A549 (cell line): Measurements from ENCODE around the gene HEXIM1. TPM values are rescaled to one million over a fixed set of nuclear protein-coding genes. Genes with fewer than 3 reads are reported as not detected.

Experiments used
- ATAC-seq, 2 experiments: fragments of 200-7000 bp in 1 of 2; fragments of >200 bp in 1 of 2; cut with Nextera tagmentation in 1 of 2; cut with Tn5 transposase in 1 of 2; 3 replicates each; pipeline versions ENCODE4 v1.8.0 to v1.9.1; 2018 to 2020; ENCODE audit warnings: mild to moderate bottlenecking in 1 of 2, moderate library complexity in 1 of 2
- CTCF ChIA-PET: fragments of 300-600 bp; sonication (Branson Sonifier 250); formaldehyde crosslinking; extraction: SDS; loops from one replicate; lab custom pipeline; 2021; ENCODE audit warnings: antibody characterized with exemption, inconsistent platforms; lab: Yijun Ruan, JAX
- POLR2A ChIA-PET: fragments of 350-600 bp; formaldehyde crosslinking; extraction: SDS; loops from one replicate; lab custom pipeline; 2021; ENCODE audit warnings: antibody characterized with exemption, inconsistent platforms; lab: Yijun Ruan, JAX
- DNase-seq, 2 experiments: peaks; one replicate each; pipeline versions ENCODE4 v3.0.0 to v3.0.0-alpha.2; 2011 to 2016; ENCODE audit warnings: low read depth in 1 of 2, low spot score in 1 of 2
- FAIRE-seq: peaks from 2 replicates; lab custom pipeline; 2011; peaks lifted over from hg19 to GRCh38; lab: Jason Lieb, UNC
- H3K27ac ChIP-seq, 2 experiments: fragments of >200 bp; sonication (Bioruptor Twin); formaldehyde crosslinking; 3 replicates each; pipeline ENCODE4 v1.5.1; 2016 to 2017
- H3K4me1 ChIP-seq: fragments of >200 bp; sonication (Bioruptor Twin); formaldehyde crosslinking; 3 replicates; pipeline ENCODE4 v1.6.1; 2016
- H3K4me2 ChIP-seq: fragments of >200 bp; sonication (Bioruptor Twin); formaldehyde crosslinking; 3 replicates; pipeline ENCODE4 v1.6.1; 2016
- H3K4me3 ChIP-seq: fragments of >200 bp; sonication (Bioruptor Twin); formaldehyde crosslinking; 3 replicates; pipeline ENCODE4 v1.5.1; 2016
- H3K9me3 ChIP-seq: fragments of >200 bp; sonication (Bioruptor Twin); formaldehyde crosslinking; 3 replicates; pipeline ENCODE4 v1.6.1; 2016
- ATOH8 ChIP-seq: fragments of 250-450 bp; sonication (Bioruptor Pico); IDR thresholded peaks from 2 replicates; pipeline ENCODE4 v1.5.0; 2020; ENCODE audit warnings: low read depth, mild to moderate bottlenecking, moderate library complexity
- BHLHE40 ChIP-seq: IDR thresholded peaks from 2 replicates; pipeline ENCODE4 v1.6.1; 2012; ENCODE audit warnings: low read depth, low read length, inconsistent platforms
- CBX2 ChIP-seq: fragments of 200-600 bp; sonication (generic); IDR thresholded peaks from 2 replicates; pipeline ENCODE4 v1.6.1; 2016; ENCODE audit warnings: low read depth, mild to moderate bottlenecking, borderline replicate concordance
- CEBPB ChIP-seq, 2 experiments: fragments of >200 bp in 1 of 2; sonication (Bioruptor Twin) in 1 of 2; formaldehyde crosslinking in 1 of 2; IDR thresholded peaks; 2 replicates each; pipeline ENCODE4 v1.6.1; 2012 to 2016
- E2F6 ChIP-seq: IDR thresholded peaks from 2 replicates; pipeline ENCODE4 v1.6.1; 2012; ENCODE audit warnings: low read depth, borderline replicate concordance
- EHF ChIP-seq: fragments of 250-450 bp; sonication (Bioruptor Pico); IDR thresholded peaks from 2 replicates; pipeline ENCODE4 v1.5.0; 2020; ENCODE audit warnings: mild to moderate bottlenecking
- ELK1 ChIP-seq: fragments of 150-350 bp; IDR thresholded peaks from 2 replicates; pipeline ENCODE4 v1.6.1; 2014; ENCODE audit warnings: low read depth, mild to moderate bottlenecking, low read length
- EP300 ChIP-seq, 2 experiments: fragments of >200 bp; sonication (Bioruptor Twin); formaldehyde crosslinking; IDR thresholded peaks; 2 replicates in 1 of 2; 3 replicates in 1 of 2; pipeline ENCODE4 v1.6.1; 2016 to 2017
- ESRRA ChIP-seq: fragments of 150-350 bp; IDR thresholded peaks from 2 replicates; pipeline ENCODE4 v1.6.1; 2014; ENCODE audit warnings: mild to moderate bottlenecking, low read length, borderline replicate concordance
- FOSB ChIP-seq: fragments of 250-450 bp; sonication (Bioruptor Pico); IDR thresholded peaks from 2 replicates; pipeline ENCODE4 v1.5.0; 2020; ENCODE audit warnings: mild to moderate bottlenecking, moderate library complexity
- FOXS1 ChIP-seq: fragments of 250-450 bp; sonication (Bioruptor Pico); IDR thresholded peaks from 2 replicates; pipeline ENCODE4 v1.5.0; 2020; ENCODE audit warnings: mild to moderate bottlenecking, moderate library complexity
- HDAC2 ChIP-seq: fragments of 200-600 bp; sonication (generic); IDR thresholded peaks from 2 replicates; pipeline ENCODE4 v1.6.1; 2016
- HES2 ChIP-seq: fragments of >200 bp; sonication (Bioruptor Twin); formaldehyde crosslinking; IDR thresholded peaks from 2 replicates; pipeline ENCODE4 v1.6.1; 2016
- HEYL ChIP-seq: fragments of 250-450 bp; sonication (Bioruptor Pico); IDR thresholded peaks from 2 replicates; pipeline ENCODE4 v1.8.0; 2021; ENCODE audit warnings: mild to moderate bottlenecking, moderate library complexity
- HOXA7 ChIP-seq: fragments of 250-450 bp; sonication (Bioruptor Pico); IDR thresholded peaks from 2 replicates; pipeline ENCODE4 v1.5.0; 2020; ENCODE audit warnings: mild to moderate bottlenecking, moderate library complexity
- MAZ ChIP-seq: fragments of 150-350 bp; IDR thresholded peaks from 2 replicates; pipeline ENCODE4 v1.6.1; 2014; ENCODE audit warnings: antibody characterized with exemption, low read depth, low read length, borderline replicate concordance
- MYC ChIP-seq: IDR thresholded peaks from 2 replicates; pipeline ENCODE4 v1.6.1; 2012; ENCODE audit warnings: mild to moderate bottlenecking, inconsistent platforms, low read length, improper control_type of control experiment, borderline replicate concordance
- RAD21 ChIP-seq, 2 experiments: fragments of >200 bp in 1 of 2; sonication (Bioruptor Twin) in 1 of 2; formaldehyde crosslinking in 1 of 2; IDR thresholded peaks in 1 of 2; conservative IDR thresholded peaks in 1 of 2; 2 replicates in 1 of 2; 3 replicates in 1 of 2; pipeline ENCODE4 v1.6.1; 2012 to 2018; ENCODE audit warnings: inconsistent platforms in 1 of 2
- RARB ChIP-seq: fragments of 250-450 bp; sonication (Bioruptor Pico); IDR thresholded peaks from 2 replicates; pipeline ENCODE4 v1.8.0; 2021; ENCODE audit warnings: mild to moderate bottlenecking, moderate library complexity
- REST ChIP-seq: fragments of 200-600 bp; sonication (generic); IDR thresholded peaks from 2 replicates; pipeline ENCODE4 v1.6.1; 2016; ENCODE audit warnings: antibody characterized with exemption, mild to moderate bottlenecking, moderate library complexity
- RFX5 ChIP-seq: fragments of 450-650 bp; IDR thresholded peaks from 2 replicates; pipeline ENCODE4 v1.7.1; 2014; ENCODE audit warnings: antibody characterized with exemption, mild to moderate bottlenecking, moderate library complexity
- RNF2 ChIP-seq: fragments of 200-600 bp; sonication (generic); IDR thresholded peaks from 2 replicates; pipeline ENCODE4 v1.6.1; 2016; ENCODE audit warnings: low read depth, mild to moderate bottlenecking, antibody characterized with exemption, moderate library complexity, borderline replicate concordance
- ZNF302 ChIP-seq: fragments of 250-450 bp; sonication (Bioruptor Pico); IDR thresholded peaks from 2 replicates; pipeline ENCODE4 v1.9.0; 2021; ENCODE audit warnings: inconsistent platforms, mild to moderate bottlenecking, moderate library complexity
- WGBS: methylation state at CpG from one replicate; pipeline ENCODE4 v1.1.6; 2017; ENCODE audit errors: missing lambda C conversion rate; 5-methylcytosine and 5-hydroxymethylcytosine counted together
- polyA plus RNA-seq, 4 experiments: library from polyadenylated mRNA; depleted of rRNA in 3 of 4; stranded (reverse); fragments of >200 nt; fragmentation: RNase III in 1 of 4; extraction: RNeasy Plus Mini Kit Qiagen cat#74134 plus additional on column Dnase treatment in 1 of 4; gene quantifications; 2 replicates in 3 of 4; 3 replicates in 1 of 4; pipeline ENCODE4 v1.2.3, GENCODE V29; 2011 to 2017
- TF ChIP-seq, protein P1 (sequence below): IDR thresholded peaks from 2 replicates; pipeline ENCODE4 v1.6.1; 2012

Gene HEXIM1
- polyA plus RNA-seq, 2 of the 4 experiments (the other 2 are of a cell fraction) = 54.0 to 143 TPM

- TF ChIP-seq E2F6 = no peak
Measured at GRCh38 chr17:45184144-45184543, 35.9 kb downstream of the HEXIM1 start (continued).

DNA sequence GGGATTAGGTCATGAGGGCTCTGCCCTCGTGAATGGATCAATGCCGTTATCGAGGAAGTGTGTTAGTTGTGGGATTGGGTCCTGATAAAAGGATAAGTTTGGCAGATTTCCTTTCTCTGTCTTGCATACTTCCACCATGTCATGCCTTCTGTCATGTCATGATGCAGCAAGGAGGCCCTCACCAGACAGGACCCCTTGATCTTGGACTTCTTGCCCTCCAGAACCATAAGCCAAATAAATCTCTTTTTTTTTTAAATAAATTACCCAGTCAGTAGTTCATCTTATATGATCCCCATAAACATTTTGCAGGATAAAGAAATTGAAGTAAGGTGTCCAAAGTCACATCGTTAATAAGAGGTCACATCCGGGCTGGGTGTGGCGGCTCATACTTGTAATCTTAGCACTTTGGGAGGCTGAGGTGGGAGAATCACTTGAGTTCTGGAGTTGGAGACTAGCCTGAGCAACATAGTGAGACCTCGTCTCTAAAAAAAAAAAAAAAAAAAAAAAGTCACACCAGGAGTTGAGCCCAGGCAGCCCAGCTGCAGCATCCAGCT, 38.6 kb downstream of the HEXIM1 start:
- FAIRE-seq = no peak
- POLR2A ChIA-PET = no interaction called here
- TF ChIP-seq HOXA7 (CRISPR knock-in tag) (no peak), CEBPB (IDR thresholded peaks at IDR 0.05) (no peak), RAD21 (conservative IDR thresholded peaks at IDR 0.05 in 1 of 2, IDR thresholded peaks at IDR 0.05 in 1 of 2) (no peak), MAZ (no peak), ATOH8 (CRISPR knock-in tag) (no peak), RARB (CRISPR knock-in tag) (no peak), CBX2 (no peak), MYC (no peak), BHLHE40 (no peak), ELK1 (no peak), HDAC2 (no peak), EP300 (IDR thresholded peaks at IDR 0.05) (no peak), HES2 (no peak), RNF2 (no peak), ZNF302 (CRISPR knock-in tag) (no peak), FOXS1 (CRISPR knock-in tag) (no peak)
- TF ChIP-seq, protein P1, sequence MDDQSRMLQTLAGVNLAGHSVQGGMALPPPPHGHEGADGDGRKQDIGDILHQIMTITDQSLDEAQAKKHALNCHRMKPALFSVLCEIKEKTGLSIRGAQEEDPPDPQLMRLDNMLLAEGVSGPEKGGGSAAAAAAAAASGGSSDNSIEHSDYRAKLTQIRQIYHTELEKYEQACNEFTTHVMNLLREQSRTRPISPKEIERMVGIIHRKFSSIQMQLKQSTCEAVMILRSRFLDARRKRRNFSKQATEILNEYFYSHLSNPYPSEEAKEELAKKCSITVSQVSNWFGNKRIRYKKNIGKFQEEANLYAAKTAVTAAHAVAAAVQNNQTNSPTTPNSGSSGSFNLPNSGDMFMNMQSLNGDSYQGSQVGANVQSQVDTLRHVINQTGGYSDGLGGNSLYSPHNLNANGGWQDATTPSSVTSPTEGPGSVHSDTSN = no peak
- TF ChIP-seq, all 56 proteins: peak for 0
- Histone ChIP-seq H3K27ac (peak overlapping the region in 1 of 2 experiments; percentile 17; a peak in 2 of 6 replicates), H3K4me1 (peaks cover 43% of the 10 kb centered on the region), H3K9me3 (no peaks in the 10 kb centered on the region), H3K4me3 (no peak overlapping the region), H3K4me2 (no peak overlapping the region)
- no peak for ATAC-seq
- CTCF ChIA-PET = interaction anchor here (0.7 to 52.3 kb wide), 4 partner anchors 11 to 52 kb away, joined by 3 to 2147 read pairs (median 35); partner anchors contain the start of genes ACBD4, HEXIM1 and HEXIM2
- DNase-seq = no peak
- WGBS = 82% methylated on average over 7 of the region's 7 CpGs

- Histone ChIP-seq H3K9me3 (no peaks in the 10 kb centered on the region), H3K4me3 (no peak overlapping the region), H3K4me2 (no peak overlapping the region), H3K27ac (peak overlapping the region in 1 of 2 experiments; percentile 9; a peak in 1 of 6 replicates), H3K4me1 (peaks cover 44% of the 10 kb centered on the region)
- DNase-seq (no peak), FAIRE-seq (peak; percentile 49), ATAC-seq (no peak)
- CTCF ChIA-PET = interaction anchor here (0.6 to 52.3 kb wide), 7 partner anchors 9 to 409 kb away, joined by 3 to 2147 read pairs (median 7); partner anchors contain the start of genes ACBD4, HEXIM1 and HEXIM2
- POLR2A ChIA-PET = interaction anchor here (1.2 to 3.5 kb wide), 3 partner anchors 16 to 40 kb away, joined by 3 to 35 read pairs (median 12); partner anchors contain the start of genes HEXIM1 and HEXIM2
- 73% methylated on average over 2 of the region's 2 CpGs for WGBS
- TF ChIP-seq EP300 (IDR thresholded peaks at IDR 0.05) = no peak
- no peak for TF ChIP-seq FOSB (CRISPR knock-in tag)
- TF ChIP-seq HES2 = no peak
- TF ChIP-seq, protein P1 = no peak
- no peak for TF ChIP-seq RFX5
- no peak for TF ChIP-seq REST
- no peak for TF ChIP-seq MYC
- no peak for TF ChIP-seq FOXS1 (CRISPR knock-in tag)
- no peak for TF ChIP-seq EHF (CRISPR knock-in tag)
- no peak for TF ChIP-seq ESRRA
- no peak for TF ChIP-seq HEYL (CRISPR knock-in tag)
Measured at GRCh38 chr17:45189009-45189408, 40.7 kb downstream of the HEXIM1 start.
